ENCODE data around the gene TIGD1. TPM values are rescaled to one million over a fixed set of nuclear protein-coding genes. Genes with fewer than 3 reads are reported as not detected.

The TIGD1 gene
- total RNA-seq, 1 experiment from 2014 or later, result 14.9 TPM

DNA sequence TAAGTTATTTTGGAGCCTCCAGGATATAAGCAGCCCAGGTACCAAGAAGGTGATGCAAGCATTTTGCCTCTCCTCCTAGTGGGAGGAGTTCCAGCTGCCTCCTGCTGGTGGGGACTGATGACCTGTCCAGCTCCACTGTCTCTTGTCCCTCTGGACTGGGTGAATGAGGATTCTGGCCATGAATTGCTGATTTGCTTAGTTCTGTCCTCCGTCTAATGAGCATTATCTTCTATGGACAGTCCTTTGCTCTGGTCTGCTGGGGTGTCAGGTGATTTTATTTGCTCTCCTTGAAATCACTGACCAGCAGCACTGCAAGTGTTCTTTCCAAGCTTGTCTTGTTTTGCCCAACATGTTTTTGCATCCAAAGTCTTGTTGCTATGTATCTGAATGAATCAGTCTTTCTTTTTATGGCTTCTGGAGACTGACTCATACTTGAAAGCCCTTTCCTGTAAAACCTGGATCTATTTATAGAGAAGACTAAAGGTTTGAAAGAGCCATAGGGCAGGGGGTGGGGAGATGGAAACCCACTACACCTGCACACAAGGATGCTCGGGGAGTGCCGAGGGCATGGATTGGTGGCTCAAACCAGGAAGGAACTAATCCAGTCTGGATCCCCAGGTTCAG is 42.5 kb upstream of the TIGD1 start:
- DNase-seq, result peak; percentile 65
- CTCF ChIA-PET, result interaction anchor here (0.6 to 1.6 kb wide), 8 partner anchors 9 to 136 kb away, joined by 3 to 7 read pairs (median 4); no protein-coding TSS in a partner anchor
- TF ChIP-seq, protein P1, sequence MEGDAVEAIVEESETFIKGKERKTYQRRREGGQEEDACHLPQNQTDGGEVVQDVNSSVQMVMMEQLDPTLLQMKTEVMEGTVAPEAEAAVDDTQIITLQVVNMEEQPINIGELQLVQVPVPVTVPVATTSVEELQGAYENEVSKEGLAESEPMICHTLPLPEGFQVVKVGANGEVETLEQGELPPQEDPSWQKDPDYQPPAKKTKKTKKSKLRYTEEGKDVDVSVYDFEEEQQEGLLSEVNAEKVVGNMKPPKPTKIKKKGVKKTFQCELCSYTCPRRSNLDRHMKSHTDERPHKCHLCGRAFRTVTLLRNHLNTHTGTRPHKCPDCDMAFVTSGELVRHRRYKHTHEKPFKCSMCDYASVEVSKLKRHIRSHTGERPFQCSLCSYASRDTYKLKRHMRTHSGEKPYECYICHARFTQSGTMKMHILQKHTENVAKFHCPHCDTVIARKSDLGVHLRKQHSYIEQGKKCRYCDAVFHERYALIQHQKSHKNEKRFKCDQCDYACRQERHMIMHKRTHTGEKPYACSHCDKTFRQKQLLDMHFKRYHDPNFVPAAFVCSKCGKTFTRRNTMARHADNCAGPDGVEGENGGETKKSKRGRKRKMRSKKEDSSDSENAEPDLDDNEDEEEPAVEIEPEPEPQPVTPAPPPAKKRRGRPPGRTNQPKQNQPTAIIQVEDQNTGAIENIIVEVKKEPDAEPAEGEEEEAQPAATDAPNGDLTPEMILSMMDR (IDR thresholded peaks at IDR 0.05; ENCODE audit: unreplicated experiment), result peak; percentile 14
- H3K27me3 Mint-ChIP-seq (ENCODE audit: unreplicated experiment), result no peaks in the 10 kb centered on the region
- H3K4me1 Mint-ChIP-seq (ENCODE audit: low read depth, unreplicated experiment), result peaks cover 25% of the 10 kb centered on the region
- no peak overlapping the region for H3K4me3 Mint-ChIP-seq (ENCODE audit: low read depth, unreplicated experiment)
- H3K27ac Mint-ChIP-seq (ENCODE audit: unreplicated experiment), result peak overlapping the region; percentile 85
- no TSS peak for BruUV-seq (replicated peaks)
- no peaks in the 10 kb centered on the region for H3K9me3 Mint-ChIP-seq (ENCODE audit: low read depth, unreplicated experiment)
- intact Hi-C loops (cut with micrococcal nuclease; ENCODE audit: unreplicated experiment), result no loop called here
- peaks cover 9% of the 10 kb centered on the region for H3K36me3 Mint-ChIP-seq (ENCODE audit: insufficient read depth, unreplicated experiment)

DNA sequence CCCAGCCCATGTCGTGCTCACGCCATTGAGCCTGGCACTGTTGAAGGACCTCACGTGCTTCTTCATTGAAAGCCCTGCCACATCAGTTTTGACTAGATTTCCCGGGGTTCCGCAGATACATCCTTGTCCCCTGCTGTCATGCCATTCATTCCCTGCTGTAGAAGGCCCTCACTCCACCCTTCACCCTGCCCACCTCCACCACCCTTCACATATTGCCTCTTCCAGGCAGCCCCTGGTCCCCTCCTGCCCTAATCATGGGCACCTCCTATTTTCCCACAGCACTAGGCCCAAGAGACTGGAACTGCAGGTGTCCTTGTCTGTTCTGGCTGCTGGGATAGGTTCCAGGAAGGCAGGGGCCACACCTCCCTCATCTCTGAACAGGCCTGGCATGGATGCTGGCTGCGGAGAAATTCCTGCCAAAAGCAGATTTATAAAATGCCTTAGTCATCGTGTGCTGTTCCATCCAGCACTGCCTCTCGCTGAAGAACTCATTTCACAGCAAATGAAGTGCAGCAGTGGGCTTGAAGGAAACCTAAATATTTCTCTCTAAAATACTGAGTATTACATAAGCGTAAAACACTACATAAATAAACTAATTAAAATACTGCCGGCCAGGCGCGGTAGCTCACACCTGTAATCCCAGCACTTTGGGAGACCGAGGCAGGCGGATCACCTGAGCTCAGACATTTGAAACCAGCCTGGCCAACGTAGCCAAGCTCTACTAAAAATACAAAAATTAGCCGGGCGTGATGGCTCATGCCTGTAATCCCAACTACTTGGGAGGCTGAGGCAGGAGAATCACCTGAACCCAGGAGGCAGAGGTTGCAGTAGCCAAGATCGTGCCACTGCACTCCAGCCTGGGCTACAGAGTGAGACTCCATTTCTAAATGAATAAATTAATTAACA is 38.6 kb upstream of the TIGD1 start:
- Mint-ChIP-seq H3K27ac (ENCODE audit: unreplicated experiment) (peak overlapping the region; percentile 64), H3K4me1 (ENCODE audit: low read depth, unreplicated experiment) (peaks cover 25% of the 10 kb centered on the region), H3K9me3 (ENCODE audit: low read depth, unreplicated experiment) (no peaks in the 10 kb centered on the region), H3K4me3 (ENCODE audit: low read depth, unreplicated experiment) (no peak overlapping the region), H3K27me3 (ENCODE audit: unreplicated experiment) (no peaks in the 10 kb centered on the region), H3K36me3 (ENCODE audit: insufficient read depth, unreplicated experiment) (peaks cover 9% of the 10 kb centered on the region)
- peak; percentile 34 for DNase-seq
- CTCF ChIA-PET, result no interaction called here
- BruUV-seq (replicated peaks), result no TSS peak
- intact Hi-C loops (cut with micrococcal nuclease; ENCODE audit: unreplicated experiment), result no loop called here
- TF ChIP-seq, protein P1 (IDR thresholded peaks at IDR 0.05; ENCODE audit: unreplicated experiment), result no peak

GRCh38 chr2:232588031-232588430 is 37.7 kb upstream of the TIGD1 start:
- no peaks in the 10 kb centered on the region for H3K9me3 Mint-ChIP-seq (ENCODE audit: low read depth, unreplicated experiment)
- BruUV-seq (replicated peaks), result no TSS peak

DNA sequence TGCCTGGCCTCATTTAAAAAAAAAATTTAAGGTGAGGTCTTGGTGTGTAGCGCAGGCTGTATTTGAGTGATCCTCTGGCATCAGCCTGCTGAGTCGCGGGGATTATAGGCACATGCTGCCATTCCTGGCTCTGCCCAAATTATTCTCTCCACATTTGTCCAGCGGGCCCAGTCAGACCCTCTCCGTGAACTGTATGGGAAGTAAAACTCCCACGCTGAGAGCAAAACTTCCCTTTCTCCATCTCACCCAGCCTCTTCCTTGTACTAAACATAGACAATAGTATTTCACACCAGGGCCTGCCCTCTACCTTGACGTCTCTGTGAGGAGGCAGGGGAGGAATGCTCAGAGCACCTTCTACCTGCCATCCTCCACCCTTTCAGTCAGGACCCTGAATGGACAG is 37.2 kb upstream of the TIGD1 start:
- CTCF ChIA-PET, result interaction anchor here (0.6 kb wide), 1 partner anchor 461 kb away, joined by 5 read pairs; no protein-coding TSS in a partner anchor

More at GRCh38 chr2:232588031-232588430, 37.7 kb upstream of the TIGD1 start:
- H3K27ac Mint-ChIP-seq (ENCODE audit: unreplicated experiment), result no peak overlapping the region
- intact Hi-C loops (cut with micrococcal nuclease; ENCODE audit: unreplicated experiment), result no loop called here
- TF ChIP-seq, protein P1 (IDR thresholded peaks at IDR 0.05; ENCODE audit: unreplicated experiment), result no peak
- H3K4me3 Mint-ChIP-seq (ENCODE audit: low read depth, unreplicated experiment), result no peak overlapping the region
- CTCF ChIA-PET, result no interaction called here
- DNase-seq, result no peak
- H3K4me1 Mint-ChIP-seq (ENCODE audit: low read depth, unreplicated experiment), result peaks cover 19% of the 10 kb centered on the region
- H3K27me3 Mint-ChIP-seq (ENCODE audit: unreplicated experiment), result no peaks in the 10 kb centered on the region
- H3K36me3 Mint-ChIP-seq (ENCODE audit: insufficient read depth, unreplicated experiment), result peaks cover 5% of the 10 kb centered on the region

More for the DNA sequence above, 37.2 kb upstream of the TIGD1 start:
- TF ChIP-seq, protein P1 (IDR thresholded peaks at IDR 0.05; ENCODE audit: unreplicated experiment), result no peak
- DNase-seq, result no peak
- no TSS peak for BruUV-seq (replicated peaks)
- Mint-ChIP-seq H3K27ac (ENCODE audit: unreplicated experiment) (no peak overlapping the region), H3K4me3 (ENCODE audit: low read depth, unreplicated experiment) (no peak overlapping the region), H3K4me1 (ENCODE audit: low read depth, unreplicated experiment) (peaks cover 14% of the 10 kb centered on the region), H3K36me3 (ENCODE audit: insufficient read depth, unreplicated experiment) (peaks cover under 1% of the 10 kb centered on the region), H3K9me3 (ENCODE audit: low read depth, unreplicated experiment) (no peaks in the 10 kb centered on the region), H3K27me3 (ENCODE audit: unreplicated experiment) (no peaks in the 10 kb centered on the region)
- intact Hi-C loops (cut with micrococcal nuclease; ENCODE audit: unreplicated experiment), result no loop called here
